ENCODE results near the gene CYB561D1.

The CYB561D1 gene

DNA sequence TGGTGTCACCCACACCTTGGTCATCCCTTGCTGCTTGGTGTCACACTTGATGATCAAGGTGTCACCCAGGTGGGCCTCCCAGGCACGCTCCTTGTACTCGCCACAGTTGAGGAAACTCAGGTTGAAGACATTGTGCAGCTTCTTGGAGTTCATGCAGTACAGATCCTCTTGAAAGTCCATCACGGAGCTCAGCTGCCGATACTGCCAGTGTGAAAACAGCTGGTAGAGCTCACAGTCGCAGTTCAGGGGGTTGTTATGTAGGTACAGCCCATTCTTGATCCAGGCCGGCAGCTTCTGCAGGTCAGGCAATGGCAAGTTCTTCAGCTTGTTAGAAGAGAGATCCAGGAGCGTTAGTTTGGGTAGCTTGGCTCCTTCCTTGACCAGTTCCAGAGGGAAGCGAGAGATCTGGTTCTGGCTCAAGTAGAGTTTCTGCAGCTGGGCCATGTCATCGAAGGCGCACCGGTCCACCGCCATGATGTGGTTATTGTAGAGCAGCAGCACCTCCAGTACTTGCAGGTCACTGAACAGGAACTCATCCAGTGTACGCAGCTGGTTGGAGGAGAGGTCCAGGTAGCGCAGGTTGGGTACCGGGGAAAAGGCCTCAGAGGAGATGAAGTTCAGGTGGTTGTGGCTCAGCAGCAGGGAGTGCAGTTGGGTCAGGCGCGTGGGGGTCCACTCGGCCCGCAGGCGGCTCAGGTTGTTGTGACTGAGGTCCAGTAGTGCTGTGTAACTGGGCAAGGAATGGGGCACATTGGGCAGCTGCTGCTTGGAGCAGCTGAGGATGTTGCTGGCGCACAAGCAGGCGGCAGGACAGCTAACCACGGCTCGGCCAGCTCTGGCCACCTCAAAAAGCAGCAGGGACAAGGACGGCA, 14.3 kb downstream of the CYB561D1 start:
- Histone ChIP-seq H3K4me1 (ENCODE audit: control insufficient read depth, insufficient read depth, low read length) (peaks cover 12% of the 10 kb centered on the region), H3K36me3 (ENCODE audit: control insufficient read depth, insufficient read depth, low read length) (no peaks in the 10 kb centered on the region), H3K9me3 (ENCODE audit: control insufficient read depth, low read length) (no peaks in the 10 kb centered on the region), H3K9ac (ENCODE audit: low read length) (no peak overlapping the region), H3K4me3 (ENCODE audit: low read length) (no peak overlapping the region), H3K27me3 (ENCODE audit: control insufficient read depth, insufficient read depth, low read length) (peaks cover 4% of the 10 kb centered on the region)

DNA sequence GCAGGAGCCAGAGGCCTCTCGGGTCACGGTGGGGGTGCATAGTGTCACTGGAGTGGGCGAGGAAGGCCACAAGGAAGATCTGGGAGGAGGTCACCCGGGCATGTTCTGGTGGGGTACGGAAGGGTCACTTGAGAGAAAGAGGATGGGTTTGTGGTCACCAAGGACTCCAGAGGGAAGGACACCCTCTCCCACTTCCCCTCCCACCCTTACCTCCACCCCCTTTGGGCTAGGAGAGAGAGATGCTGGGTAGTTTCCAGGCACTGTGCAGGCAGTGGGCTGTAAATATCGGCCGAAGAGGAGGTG, 14.9 kb downstream of the CYB561D1 start:
- Histone ChIP-seq H3K4me1 (ENCODE audit: control insufficient read depth, insufficient read depth, low read length) (peaks cover 9% of the 10 kb centered on the region), H3K4me3 (ENCODE audit: low read length) (no peak overlapping the region), H3K36me3 (ENCODE audit: control insufficient read depth, insufficient read depth, low read length) (no peaks in the 10 kb centered on the region), H3K9ac (ENCODE audit: low read length) (peak overlapping the region; percentile 50), H3K27me3 (ENCODE audit: control insufficient read depth, insufficient read depth, low read length) (peaks cover 4% of the 10 kb centered on the region), H3K9me3 (ENCODE audit: control insufficient read depth, low read length) (no peaks in the 10 kb centered on the region)

DNA sequence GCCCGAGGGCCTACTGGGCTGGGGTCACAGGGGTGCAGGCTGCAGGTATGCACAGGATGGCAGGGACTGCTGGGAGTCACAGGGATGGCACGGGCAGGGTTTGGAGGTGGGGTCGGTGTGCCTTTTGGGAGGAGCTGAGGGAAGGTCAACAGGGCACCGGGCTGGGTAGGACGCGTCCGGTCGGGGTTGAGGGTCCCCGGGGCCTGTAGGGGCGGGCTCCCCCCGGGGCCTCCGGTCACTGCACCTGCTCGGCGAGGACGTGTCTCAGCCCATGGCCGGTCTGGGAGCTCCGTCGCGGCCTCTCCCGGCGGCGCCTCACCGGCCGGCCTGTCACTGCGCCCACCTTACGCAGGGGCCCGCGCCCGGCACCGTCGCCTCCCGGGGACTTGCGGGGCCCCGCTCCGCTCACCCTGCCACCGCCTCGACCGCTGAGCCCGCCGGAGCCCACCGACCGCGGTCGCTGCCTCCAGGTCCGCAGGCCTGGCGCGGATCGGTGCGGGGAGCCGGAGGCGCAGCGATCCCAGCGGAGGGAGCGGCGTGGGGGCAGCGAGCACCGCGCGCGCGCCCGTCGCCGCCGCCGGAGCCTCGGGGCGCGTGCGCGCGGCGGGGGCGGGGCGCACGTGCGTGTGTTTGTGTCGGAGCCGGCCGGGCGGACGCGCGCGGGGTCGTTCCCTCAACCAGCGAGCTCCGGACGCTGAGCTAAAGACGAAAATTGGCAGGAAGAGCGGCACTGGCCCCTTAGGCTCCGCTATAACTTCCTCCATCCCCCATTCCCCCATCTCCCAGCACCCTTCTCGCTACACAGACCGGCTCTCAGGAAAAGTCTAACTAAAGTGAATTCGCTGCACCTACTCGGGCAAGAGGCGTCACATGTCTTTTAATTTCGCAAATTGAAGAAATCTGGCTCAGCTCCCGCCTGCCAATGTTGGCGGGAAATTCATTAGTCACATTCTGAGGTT, 15.6 kb downstream of the CYB561D1 start, which contains the start of gene AMIGO1:
Gene AMIGO1 (minus strand): TSS at position 552 of the 959 bp plus-strand sequence. CDS start 815 bp downstream, outside the sequence.
- Histone ChIP-seq H3K27me3 (ENCODE audit: control insufficient read depth, insufficient read depth, low read length) (peaks cover 4% of the 10 kb centered on the region), H3K9ac (ENCODE audit: low read length) (peak within 1 kb of the TSS; percentile 50), H3K4me3 (ENCODE audit: low read length) (peak within 1 kb of the TSS; percentile 40), H3K36me3 (ENCODE audit: control insufficient read depth, insufficient read depth, low read length) (no peaks in the 10 kb centered on the region), H3K4me1 (ENCODE audit: control insufficient read depth, insufficient read depth, low read length) (peaks cover 5% of the 10 kb centered on the region), H3K9me3 (ENCODE audit: control insufficient read depth, low read length) (no peaks in the 10 kb centered on the region)

DNA sequence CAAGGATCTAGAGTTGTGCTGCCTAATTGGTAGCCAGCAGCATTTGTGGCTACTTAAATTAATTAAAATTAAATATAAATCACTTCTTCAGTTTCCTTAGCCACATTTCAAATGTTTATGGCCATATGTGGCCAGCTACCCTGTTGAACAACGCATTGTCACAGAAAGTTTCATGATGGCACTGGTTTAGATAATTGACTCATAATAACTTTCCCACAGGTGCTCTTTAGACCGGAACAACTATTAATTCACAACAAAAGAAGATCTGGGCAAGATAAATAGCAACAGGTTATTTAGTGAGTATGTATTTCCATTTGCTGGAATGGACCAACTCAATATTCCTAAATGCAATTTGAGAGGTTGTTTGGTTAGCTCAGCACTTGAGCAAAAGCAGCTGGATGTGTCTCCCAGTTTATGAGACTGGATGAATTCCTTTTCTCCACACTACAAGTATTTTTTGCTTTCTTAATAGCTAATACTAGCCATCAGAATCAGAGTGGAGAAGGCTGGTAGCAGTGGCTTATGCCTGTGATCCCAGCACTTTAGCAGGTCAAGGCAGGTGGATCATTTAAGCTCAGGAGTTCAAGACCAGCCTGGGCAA, 19.3 kb downstream of the CYB561D1 start:
- Histone ChIP-seq H3K9me3 (ENCODE audit: control insufficient read depth, low read length) (no peaks in the 10 kb centered on the region), H3K27me3 (ENCODE audit: control insufficient read depth, insufficient read depth, low read length) (peaks cover 4% of the 10 kb centered on the region), H3K4me3 (ENCODE audit: low read length) (no peak overlapping the region), H3K9ac (ENCODE audit: low read length) (no peak overlapping the region), H3K36me3 (ENCODE audit: control insufficient read depth, insufficient read depth, low read length) (no peaks in the 10 kb centered on the region), H3K4me1 (ENCODE audit: control insufficient read depth, insufficient read depth, low read length) (peaks cover 12% of the 10 kb centered on the region)

DNA sequence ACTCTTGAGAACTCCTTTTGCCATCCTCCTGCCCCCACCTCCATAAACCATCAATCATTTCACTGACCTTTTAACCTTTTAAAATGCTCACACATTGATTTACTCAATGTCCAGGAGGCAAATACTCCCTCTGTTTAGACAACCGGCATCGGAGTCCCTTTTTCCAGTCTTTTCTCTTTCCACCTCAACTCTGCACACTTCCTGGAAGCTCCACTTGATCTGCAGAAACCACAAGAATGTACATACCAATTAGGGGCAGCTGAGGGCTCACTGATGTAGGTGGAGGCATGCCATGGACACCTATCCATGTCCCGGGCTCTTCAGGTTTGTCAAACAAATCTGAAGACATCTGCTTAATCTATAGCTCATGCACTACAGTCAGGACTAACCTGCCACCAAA, 21.0 kb downstream of the CYB561D1 start:
- Histone ChIP-seq H3K36me3 (ENCODE audit: control insufficient read depth, insufficient read depth, low read length) (no peaks in the 10 kb centered on the region), H3K4me1 (ENCODE audit: control insufficient read depth, insufficient read depth, low read length) (peaks cover 7% of the 10 kb centered on the region), H3K27me3 (ENCODE audit: control insufficient read depth, insufficient read depth, low read length) (peaks cover 4% of the 10 kb centered on the region), H3K4me3 (ENCODE audit: low read length) (no peak overlapping the region), H3K9ac (ENCODE audit: low read length) (no peak overlapping the region), H3K9me3 (ENCODE audit: control insufficient read depth, low read length) (no peaks in the 10 kb centered on the region)

DNA sequence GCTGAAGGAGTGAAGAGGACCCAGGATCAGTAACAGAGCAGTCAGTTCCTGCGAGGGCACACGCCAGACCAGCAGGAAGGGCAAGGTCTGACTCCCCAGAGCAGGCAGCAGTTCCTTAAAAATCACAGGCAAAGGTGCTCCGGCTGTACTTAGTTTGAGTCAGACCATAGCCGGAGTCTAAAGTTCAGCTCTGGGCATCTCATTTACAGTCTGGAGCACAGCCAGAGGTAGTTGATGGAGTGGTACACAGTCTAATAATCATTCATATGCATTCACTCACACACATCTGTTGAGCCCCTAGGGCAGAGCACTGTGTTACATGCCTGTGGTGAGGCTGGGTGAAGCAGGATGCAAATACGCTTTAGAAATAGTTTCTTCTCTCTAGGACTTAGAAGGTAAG, 23.0 kb downstream of the CYB561D1 start:
- Histone ChIP-seq H3K9me3 (ENCODE audit: control insufficient read depth, low read length) (no peaks in the 10 kb centered on the region), H3K4me1 (ENCODE audit: control insufficient read depth, insufficient read depth, low read length) (peaks cover 7% of the 10 kb centered on the region), H3K4me3 (ENCODE audit: low read length) (no peak overlapping the region), H3K9ac (ENCODE audit: low read length) (no peak overlapping the region), H3K36me3 (ENCODE audit: control insufficient read depth, insufficient read depth, low read length) (no peaks in the 10 kb centered on the region), H3K27me3 (ENCODE audit: control insufficient read depth, insufficient read depth, low read length) (peaks cover 2% of the 10 kb centered on the region)

DNA sequence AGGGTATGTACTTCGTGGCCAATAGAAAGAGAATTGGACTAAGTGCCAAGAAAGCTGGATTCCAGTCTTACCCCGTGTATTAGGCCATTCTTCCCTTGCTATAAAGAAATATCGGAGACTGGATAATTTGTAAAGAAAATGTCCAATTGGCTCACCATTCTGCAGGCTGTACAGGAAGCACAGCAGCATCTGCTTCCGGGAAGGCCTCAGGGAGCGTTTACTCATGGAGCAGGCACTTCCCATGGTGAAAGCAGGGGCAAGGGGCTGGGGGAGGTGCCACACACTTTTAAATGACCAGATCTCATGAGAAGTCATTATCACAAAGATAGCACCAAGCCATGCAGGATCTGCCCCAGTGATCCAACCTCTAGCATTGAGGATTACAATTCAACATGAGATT, 23.4 kb downstream of the CYB561D1 start:
- Histone ChIP-seq H3K4me1 (ENCODE audit: control insufficient read depth, insufficient read depth, low read length) (peaks cover 7% of the 10 kb centered on the region), H3K27me3 (ENCODE audit: control insufficient read depth, insufficient read depth, low read length) (peaks cover 3% of the 10 kb centered on the region), H3K4me3 (ENCODE audit: low read length) (no peak overlapping the region), H3K36me3 (ENCODE audit: control insufficient read depth, insufficient read depth, low read length) (no peaks in the 10 kb centered on the region), H3K9ac (ENCODE audit: low read length) (no peak overlapping the region), H3K9me3 (ENCODE audit: control insufficient read depth, low read length) (no peaks in the 10 kb centered on the region)

DNA sequence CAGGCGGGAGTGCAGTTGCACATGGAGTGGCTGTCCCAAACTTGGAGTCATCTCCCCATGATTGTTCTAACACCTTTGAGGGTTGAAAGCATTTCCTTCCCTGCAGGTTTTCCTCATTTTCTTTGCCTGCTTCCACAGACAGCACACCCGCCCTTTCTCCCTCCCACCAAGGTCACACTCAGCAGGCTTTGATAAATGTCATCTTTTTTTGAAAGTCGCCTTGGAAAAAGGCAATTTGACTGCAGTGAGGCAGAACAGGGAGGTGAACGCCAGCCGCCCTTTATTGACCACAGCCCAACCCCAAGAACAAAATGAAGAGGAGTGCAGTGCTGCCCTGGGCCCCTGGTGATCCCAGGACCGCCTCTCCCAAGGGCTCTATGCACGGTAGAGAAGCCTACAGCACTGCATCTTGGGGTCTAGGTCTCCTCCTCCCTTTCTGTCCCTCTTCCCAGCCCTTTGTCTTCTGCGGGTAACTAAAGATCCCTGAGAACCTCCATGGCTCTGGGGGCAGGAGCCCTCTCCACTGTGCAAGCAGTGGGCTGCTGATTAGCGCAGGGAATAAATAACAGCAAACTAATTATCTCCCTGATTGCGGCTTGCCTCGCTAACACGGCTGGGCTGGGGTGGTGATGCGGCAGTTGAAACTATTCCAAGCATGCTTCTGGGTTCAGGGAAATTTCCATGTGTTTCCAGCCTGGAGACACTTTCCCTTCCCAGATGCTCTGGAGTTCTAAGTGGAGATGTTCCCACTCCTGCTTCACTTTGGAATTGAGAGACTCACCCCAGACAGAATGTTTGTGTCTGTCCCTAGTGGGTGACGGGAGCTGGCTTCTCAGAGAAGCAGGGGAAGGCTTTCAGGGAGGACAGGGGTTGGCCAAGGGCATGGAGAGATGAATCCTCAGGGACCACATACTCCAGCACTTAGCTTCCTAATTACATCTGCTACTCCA, 27.4 kb downstream of the CYB561D1 start:
- no peaks in the 10 kb centered on the region for H3K9me3 ChIP-seq (ENCODE audit: control insufficient read depth, low read length)
- no peak overlapping the region for H3K9ac ChIP-seq (ENCODE audit: low read length)
- no peak overlapping the region for H3K4me3 ChIP-seq (ENCODE audit: low read length)
- peaks cover 3% of the 10 kb centered on the region for H3K27me3 ChIP-seq (ENCODE audit: control insufficient read depth, insufficient read depth, low read length)
- peaks cover 7% of the 10 kb centered on the region for H3K4me1 ChIP-seq (ENCODE audit: control insufficient read depth, insufficient read depth, low read length)
- no peaks in the 10 kb centered on the region for H3K36me3 ChIP-seq (ENCODE audit: control insufficient read depth, insufficient read depth, low read length)

DNA sequence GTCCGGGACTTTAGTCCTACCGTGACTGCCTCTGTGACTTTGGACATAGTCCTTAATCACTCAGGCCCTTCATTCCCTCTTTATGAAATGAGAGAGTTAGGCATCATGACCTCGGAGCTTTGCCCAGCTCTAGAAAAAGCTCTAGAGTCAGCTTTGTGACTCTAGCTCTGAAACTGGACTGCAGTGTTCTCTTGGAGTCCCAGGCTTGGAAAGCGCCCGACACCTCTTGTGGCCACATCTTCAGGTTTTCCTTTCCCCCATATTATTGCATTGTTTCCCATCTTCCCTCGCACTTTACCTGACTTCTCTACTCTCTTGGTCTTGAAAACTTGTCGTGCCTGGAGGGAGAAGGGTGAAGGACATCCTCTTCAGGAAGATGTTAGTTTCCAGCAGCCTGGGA, 28.1 kb downstream of the CYB561D1 start:
- Histone ChIP-seq H3K4me1 (ENCODE audit: control insufficient read depth, insufficient read depth, low read length) (peaks cover 1% of the 10 kb centered on the region), H3K4me3 (ENCODE audit: low read length) (no peak overlapping the region), H3K9ac (ENCODE audit: low read length) (no peak overlapping the region), H3K9me3 (ENCODE audit: control insufficient read depth, low read length) (no peaks in the 10 kb centered on the region), H3K36me3 (ENCODE audit: control insufficient read depth, insufficient read depth, low read length) (no peaks in the 10 kb centered on the region), H3K27me3 (ENCODE audit: control insufficient read depth, insufficient read depth, low read length) (peaks cover 3% of the 10 kb centered on the region)

DNA sequence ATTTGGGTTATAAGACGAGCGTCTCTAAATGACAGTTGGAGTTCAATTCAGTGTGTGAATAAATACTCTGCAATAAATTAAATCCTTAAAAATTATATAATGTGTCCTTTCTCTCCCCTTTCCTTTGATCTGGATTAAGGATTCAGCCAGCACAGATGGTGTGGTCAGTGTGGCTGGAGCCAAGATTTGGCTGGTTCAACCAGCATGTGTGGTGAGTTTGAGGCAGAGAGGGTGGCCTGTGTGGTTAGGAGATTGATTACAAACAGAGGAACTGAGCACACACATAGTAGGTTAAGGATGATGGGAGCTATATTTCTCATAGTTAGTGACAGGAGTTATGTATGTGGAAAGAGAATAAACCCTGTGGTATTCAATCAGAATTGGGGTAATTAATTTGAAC, 29.8 kb downstream of the CYB561D1 start:
- Histone ChIP-seq H3K4me3 (ENCODE audit: low read length) (no peak overlapping the region), H3K36me3 (ENCODE audit: control insufficient read depth, insufficient read depth, low read length) (no peaks in the 10 kb centered on the region), H3K9me3 (ENCODE audit: control insufficient read depth, low read length) (no peaks in the 10 kb centered on the region), H3K9ac (ENCODE audit: low read length) (no peak overlapping the region), H3K27me3 (ENCODE audit: control insufficient read depth, insufficient read depth, low read length) (peaks cover 3% of the 10 kb centered on the region), H3K4me1 (ENCODE audit: control insufficient read depth, insufficient read depth, low read length) (no peaks in the 10 kb centered on the region)

DNA sequence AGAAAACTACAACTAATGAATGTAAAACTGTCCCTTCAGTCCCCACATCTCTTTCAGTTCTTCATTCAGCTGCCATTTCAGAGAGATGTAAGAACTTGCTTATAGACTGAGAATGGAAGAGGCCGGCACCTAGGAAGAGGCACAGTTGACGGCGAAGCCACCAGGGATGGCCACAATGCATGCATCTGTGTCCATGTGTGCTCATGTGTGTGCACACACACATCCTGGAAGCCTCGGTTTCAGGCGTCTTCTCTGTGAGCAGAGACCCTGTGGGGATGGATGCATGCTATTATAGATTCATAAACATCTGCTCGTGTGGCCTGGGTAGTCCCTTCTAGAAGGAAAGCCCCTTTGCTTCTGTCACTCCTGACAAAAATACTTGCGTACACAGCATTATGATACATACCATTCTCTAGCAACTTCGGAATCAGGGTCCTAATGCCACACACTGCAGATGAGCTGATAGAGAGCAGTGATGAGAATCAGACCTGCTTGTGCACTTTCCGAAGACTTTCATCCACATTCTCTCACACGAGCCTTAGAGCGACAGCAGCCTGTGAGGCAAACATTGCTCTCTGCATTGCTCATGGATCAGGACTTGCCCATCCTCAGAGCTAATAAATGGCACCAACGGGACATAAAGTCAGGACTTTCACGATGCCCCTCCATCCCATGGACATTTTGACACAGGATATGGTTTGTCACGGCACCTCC, 33.4 kb downstream of the CYB561D1 start:
- Histone ChIP-seq H3K4me1 (ENCODE audit: control insufficient read depth, insufficient read depth, low read length) (peaks cover under 1% of the 10 kb centered on the region), H3K9ac (ENCODE audit: low read length) (no peak overlapping the region)

More for the DNA sequence above, 33.4 kb downstream of the CYB561D1 start:
- Histone ChIP-seq H3K4me3 (ENCODE audit: low read length) (no peak overlapping the region), H3K9me3 (ENCODE audit: control insufficient read depth, low read length) (no peaks in the 10 kb centered on the region), H3K36me3 (ENCODE audit: control insufficient read depth, insufficient read depth, low read length) (no peaks in the 10 kb centered on the region), H3K27me3 (ENCODE audit: control insufficient read depth, insufficient read depth, low read length) (no peaks in the 10 kb centered on the region)

All from mucosa of stomach (tissue), 1 donor.